ENCODE results near the gene SPCS2.
"Not testable (repeated sequence)": the region's sequence is repeated elsewhere in the genome, so short reads cannot be mapped to it uniquely, and the experiment has no call there.

The SPCS2 gene

GRCh38 chr11:74990150-74990549, 41.1 kb downstream of the SPCS2 start:
- H3K27me3 ChIP-seq (ENCODE audit: insufficient read depth, low read length, poor library complexity); H3K79me1 ChIP-seq (ENCODE audit: low read length); H3K56ac ChIP-seq (ENCODE audit: low read length); H4K8ac ChIP-seq (ENCODE audit: low read depth, low read length); H3K4me1 ChIP-seq (ENCODE audit: control insufficient read depth, low read depth, low read length); H3K18ac ChIP-seq (ENCODE audit: low read length); H3K4ac ChIP-seq (ENCODE audit: low read depth, low read length); H2BK5ac ChIP-seq (ENCODE audit: low read length); H3K9ac ChIP-seq (ENCODE audit: low read length); H3K23ac ChIP-seq (ENCODE audit: low read length); H3K36me3 ChIP-seq (ENCODE audit: control insufficient read depth, insufficient read depth, low read length); H3K79me2 ChIP-seq (ENCODE audit: control insufficient read depth, insufficient read depth, low read length); H3K27ac ChIP-seq (ENCODE audit: low read depth, low read length); H3K4me2 ChIP-seq (ENCODE audit: low read length); H2BK120ac ChIP-seq (ENCODE audit: low read depth, low read length); H3K4me3 ChIP-seq (ENCODE audit: low read length); H4K5ac ChIP-seq (ENCODE audit: low read length); DNase-seq; H2AK5ac ChIP-seq (ENCODE audit: low read length); H2BK15ac ChIP-seq (replicated peaks; ENCODE audit: low read depth): not testable (repeated sequence)
- WGBS (ENCODE audit: extremely low coverage, insufficient coverage, low lambda C conversion rate) = no CpG with 5 or more reads among the region's 4 CpGs

GRCh38 chr11:74990941-74991340, 41.9 kb downstream of the SPCS2 start:
- Histone ChIP-seq H3K9ac (ENCODE audit: low read length) (no peak overlapping the region), H4K8ac (ENCODE audit: low read depth, low read length) (no peak overlapping the region), H3K79me2 (ENCODE audit: control insufficient read depth, insufficient read depth, low read length) (no peaks in the 10 kb centered on the region), H3K23ac (ENCODE audit: low read length) (no peak overlapping the region), H3K27me3 (ENCODE audit: insufficient read depth, low read length, poor library complexity) (no peaks in the 10 kb centered on the region), H3K79me1 (ENCODE audit: low read length) (no peaks in the 10 kb centered on the region), H3K4me3 (ENCODE audit: low read length) (no peak overlapping the region), H3K36me3 (ENCODE audit: control insufficient read depth, insufficient read depth, low read length) (no peaks in the 10 kb centered on the region), H3K4ac (ENCODE audit: low read depth, low read length) (no peak overlapping the region), H2BK5ac (ENCODE audit: low read length) (no peak overlapping the region), H3K18ac (ENCODE audit: low read length) (no peak overlapping the region), H3K4me1 (ENCODE audit: control insufficient read depth, low read depth, low read length) (peaks cover 2% of the 10 kb centered on the region), H2BK120ac (ENCODE audit: low read depth, low read length) (no peak overlapping the region), H3K4me2 (ENCODE audit: low read length) (no peak overlapping the region), H3K27ac (ENCODE audit: low read depth, low read length) (no peak overlapping the region), H4K5ac (ENCODE audit: low read length) (no peak overlapping the region), H3K56ac (ENCODE audit: low read length) (no peak overlapping the region), H2AK5ac (ENCODE audit: low read length) (no peak overlapping the region), H2BK15ac (replicated peaks; ENCODE audit: low read depth) (no peak overlapping the region)
- no CpG with 5 or more reads among the region's 1 CpG for WGBS (ENCODE audit: extremely low coverage, insufficient coverage, low lambda C conversion rate)
- no peak for DNase-seq

- H2BK120ac ChIP-seq (ENCODE audit: low read depth, low read length) = no peak overlapping the region
- no peak overlapping the region for H2BK15ac ChIP-seq (replicated peaks; ENCODE audit: low read depth)
- H3K9ac ChIP-seq (ENCODE audit: low read length) = no peak overlapping the region
- H3K27ac ChIP-seq (ENCODE audit: low read depth, low read length) = no peak overlapping the region
- H3K79me1 ChIP-seq (ENCODE audit: low read length) = no peaks in the 10 kb centered on the region
- H2AK5ac ChIP-seq (ENCODE audit: low read length) = no peak overlapping the region
- no peak overlapping the region for H2BK5ac ChIP-seq (ENCODE audit: low read length)
- H3K4me3 ChIP-seq (ENCODE audit: low read length) = no peak overlapping the region
- H3K4ac ChIP-seq (ENCODE audit: low read depth, low read length) = no peak overlapping the region
- no peaks in the 10 kb centered on the region for H3K36me3 ChIP-seq (ENCODE audit: control insufficient read depth, insufficient read depth, low read length)
- H4K5ac ChIP-seq (ENCODE audit: low read length) = no peak overlapping the region
- H3K4me1 ChIP-seq (ENCODE audit: control insufficient read depth, low read depth, low read length) = peaks cover 2% of the 10 kb centered on the region
- H3K23ac ChIP-seq (ENCODE audit: low read length) = no peak overlapping the region
- no peak overlapping the region for H4K8ac ChIP-seq (ENCODE audit: low read depth, low read length)
- no peak for DNase-seq
- no CpG with 5 or more reads among the region's 5 CpGs for WGBS (ENCODE audit: extremely low coverage, insufficient coverage, low lambda C conversion rate)
- H3K56ac ChIP-seq (ENCODE audit: low read length) = no peak overlapping the region
- no peak overlapping the region for H3K4me2 ChIP-seq (ENCODE audit: low read length)
- no peaks in the 10 kb centered on the region for H3K27me3 ChIP-seq (ENCODE audit: insufficient read depth, low read length, poor library complexity)
- no peak overlapping the region for H3K18ac ChIP-seq (ENCODE audit: low read length)
- no peaks in the 10 kb centered on the region for H3K79me2 ChIP-seq (ENCODE audit: control insufficient read depth, insufficient read depth, low read length)
These were observed 43.8 kb downstream of the SPCS2 start for GRCh38 chr11:74992852-74993251.

GRCh38 chr11:75000975-75001354, 51.9 kb downstream of the SPCS2 start:
- H3K27ac ChIP-seq (ENCODE audit: low read depth, low read length) = no peak overlapping the region
- no peak for DNase-seq
- no peak overlapping the region for H4K8ac ChIP-seq (ENCODE audit: low read depth, low read length)
- no peaks in the 10 kb centered on the region for H3K4me1 ChIP-seq (ENCODE audit: control insufficient read depth, low read depth, low read length)
- no peak overlapping the region for H3K9ac ChIP-seq (ENCODE audit: low read length)
- WGBS (ENCODE audit: extremely low coverage, insufficient coverage, low lambda C conversion rate) = no CpG with 5 or more reads among the region's 3 CpGs
- no peak overlapping the region for H3K4ac ChIP-seq (ENCODE audit: low read depth, low read length)
- peaks cover 4% of the 10 kb centered on the region for H3K36me3 ChIP-seq (ENCODE audit: control insufficient read depth, insufficient read depth, low read length)
- no peak overlapping the region for H2BK120ac ChIP-seq (ENCODE audit: low read depth, low read length)
- H3K27me3 ChIP-seq (ENCODE audit: insufficient read depth, low read length, poor library complexity) = no peaks in the 10 kb centered on the region
- H3K4me2 ChIP-seq (ENCODE audit: low read length) = no peak overlapping the region
- no peaks in the 10 kb centered on the region for H3K79me1 ChIP-seq (ENCODE audit: low read length)
- H3K79me2 ChIP-seq (ENCODE audit: control insufficient read depth, insufficient read depth, low read length) = no peaks in the 10 kb centered on the region
- no peak overlapping the region for H3K4me3 ChIP-seq (ENCODE audit: low read length)
- no peak overlapping the region for H2BK15ac ChIP-seq (replicated peaks; ENCODE audit: low read depth)
- no peak overlapping the region for H2BK5ac ChIP-seq (ENCODE audit: low read length)
- no peak overlapping the region for H3K56ac ChIP-seq (ENCODE audit: low read length)
- H3K23ac ChIP-seq (ENCODE audit: low read length) = no peak overlapping the region
- H2AK5ac ChIP-seq (ENCODE audit: low read length) = no peak overlapping the region
- no peak overlapping the region for H4K5ac ChIP-seq (ENCODE audit: low read length)
- H3K18ac ChIP-seq (ENCODE audit: low read length) = no peak overlapping the region

- DNase-seq = no peak
- no peak overlapping the region for H3K23ac ChIP-seq (ENCODE audit: low read length)
- no peak overlapping the region for H3K4me2 ChIP-seq (ENCODE audit: low read length)
- no peak overlapping the region for H3K27ac ChIP-seq (ENCODE audit: low read depth, low read length)
- H4K8ac ChIP-seq (ENCODE audit: low read depth, low read length) = no peak overlapping the region
- H3K4me3 ChIP-seq (ENCODE audit: low read length) = no peak overlapping the region
- peaks cover 4% of the 10 kb centered on the region for H3K36me3 ChIP-seq (ENCODE audit: control insufficient read depth, insufficient read depth, low read length)
- no peak overlapping the region for H4K5ac ChIP-seq (ENCODE audit: low read length)
- H3K4me1 ChIP-seq (ENCODE audit: control insufficient read depth, low read depth, low read length) = no peaks in the 10 kb centered on the region
- no peak overlapping the region for H3K56ac ChIP-seq (ENCODE audit: low read length)
- H3K18ac ChIP-seq (ENCODE audit: low read length) = no peak overlapping the region
- H3K4ac ChIP-seq (ENCODE audit: low read depth, low read length) = no peak overlapping the region
- no CpG with 5 or more reads among the region's 3 CpGs for WGBS (ENCODE audit: extremely low coverage, insufficient coverage, low lambda C conversion rate)
- H3K9ac ChIP-seq (ENCODE audit: low read length) = no peak overlapping the region
- no peak overlapping the region for H2BK15ac ChIP-seq (replicated peaks; ENCODE audit: low read depth)
- H2BK5ac ChIP-seq (ENCODE audit: low read length) = no peak overlapping the region
- no peak overlapping the region for H2BK120ac ChIP-seq (ENCODE audit: low read depth, low read length)
- no peaks in the 10 kb centered on the region for H3K27me3 ChIP-seq (ENCODE audit: insufficient read depth, low read length, poor library complexity)
- no peak overlapping the region for H2AK5ac ChIP-seq (ENCODE audit: low read length)
- H3K79me2 ChIP-seq (ENCODE audit: control insufficient read depth, insufficient read depth, low read length) = no peaks in the 10 kb centered on the region
- H3K79me1 ChIP-seq (ENCODE audit: low read length) = no peaks in the 10 kb centered on the region
These were observed 52.6 kb downstream of the SPCS2 start for GRCh38 chr11:75001686-75002085.

- Histone ChIP-seq H3K36me3 (ENCODE audit: control insufficient read depth, insufficient read depth, low read length) (peaks cover 4% of the 10 kb centered on the region), H3K79me2 (ENCODE audit: control insufficient read depth, insufficient read depth, low read length) (no peaks in the 10 kb centered on the region), H2BK15ac (replicated peaks; ENCODE audit: low read depth) (no peak overlapping the region), H3K4me1 (ENCODE audit: control insufficient read depth, low read depth, low read length) (no peaks in the 10 kb centered on the region), H3K27ac (ENCODE audit: low read depth, low read length) (no peak overlapping the region), H2BK5ac (ENCODE audit: low read length) (no peak overlapping the region), H3K56ac (ENCODE audit: low read length) (no peak overlapping the region), H2BK120ac (ENCODE audit: low read depth, low read length) (no peak overlapping the region), H3K4me3 (ENCODE audit: low read length) (no peak overlapping the region), H3K27me3 (ENCODE audit: insufficient read depth, low read length, poor library complexity) (no peaks in the 10 kb centered on the region), H3K4ac (ENCODE audit: low read depth, low read length) (no peak overlapping the region), H3K9ac (ENCODE audit: low read length) (no peak overlapping the region), H2AK5ac (ENCODE audit: low read length) (no peak overlapping the region), H4K5ac (ENCODE audit: low read length) (no peak overlapping the region), H3K79me1 (ENCODE audit: low read length) (no peaks in the 10 kb centered on the region), H3K4me2 (ENCODE audit: low read length) (no peak overlapping the region), H3K18ac (ENCODE audit: low read length) (no peak overlapping the region), H3K23ac (ENCODE audit: low read length) (no peak overlapping the region), H4K8ac (ENCODE audit: low read depth, low read length) (no peak overlapping the region)
- DNase-seq = no peak
- WGBS (ENCODE audit: extremely low coverage, insufficient coverage, low lambda C conversion rate) = no CpG with 5 or more reads among the region's 1 CpG
These were observed 53.5 kb downstream of the SPCS2 start for GRCh38 chr11:75002516-75002915.
